PC-9 (cell line): ENCODE results near the gene ZNF30. TPM values are rescaled to one million over a fixed set of nuclear protein-coding genes. Genes with fewer than 3 reads are reported as not detected.
"Not testable (repeated sequence)": the region's sequence is repeated elsewhere in the genome, so short reads cannot be mapped to it uniquely, and the experiment has no call there.

Experiments used
- BruUV-seq: library from RNA; stranded (reverse); fragments of 400-500 nt; replicated peaks from 2 replicates; lab custom pipeline; 2021; lab: Mats Ljungman, UMichigan
- CTCF ChIA-PET: fragments of 300-600 bp; sonication (Branson Sonifier 250); formaldehyde crosslinking; loops from one replicate; lab custom pipeline; 2022; ENCODE audit warnings: antibody characterized with exemption; lab: Charles Lee
- POLR2A ChIA-PET: fragments of 300-600 bp; sonication (Branson Sonifier 250); formaldehyde crosslinking; loops from one replicate; lab custom pipeline; 2022; ENCODE audit warnings: antibody characterized with exemption; ENCODE audit not compliant: unreplicated experiment; lab: Charles Lee
- DNase-seq, 2 experiments: peaks; one replicate each; pipeline versions ENCODE4 v3.0.0 to v3.0.0-alpha.2; 2015 to 2022; ENCODE audit warnings: mixed read lengths in 1 of 2
- H2AFZ ChIP-seq: fragments of 200-600 bp; sonication (generic); 2 replicates; pipeline ENCODE4 v1.8.1; 2017; ENCODE audit warnings: antibody characterized with exemption
- H3F3A ChIP-seq: fragments of 200-600 bp; sonication (generic); 2 replicates; pipeline ENCODE4 v1.8.1; 2017; ENCODE audit warnings: antibody characterized with exemption, mild to moderate bottlenecking, low read depth; ENCODE audit not compliant: insufficient read depth
- H3K27ac ChIP-seq: fragments of 200-600 bp; sonication (generic); 2 replicates; pipeline ENCODE4 v1.6.1; 2016; ENCODE audit warnings: mixed run types
- H3K27me3 ChIP-seq: fragments of 200-600 bp; sonication (generic); 2 replicates; pipeline ENCODE4 v1.6.1; 2016; ENCODE audit warnings: low read depth, mixed run types; ENCODE audit not compliant: insufficient read depth
- H3K36me3 ChIP-seq: fragments of 200-600 bp; sonication (generic); 2 replicates; pipeline ENCODE4 v1.6.1; 2016; ENCODE audit warnings: low read depth, mixed run types
- H3K4me1 ChIP-seq: fragments of 200-600 bp; sonication (generic); replicated peaks from 2 replicates; pipeline ENCODE4 v1.6.1; 2016; ENCODE audit warnings: mixed run types; ENCODE audit not compliant: insufficient read depth
- H3K4me2 ChIP-seq: fragments of 200-600 bp; sonication (generic); 2 replicates; pipeline ENCODE4 v1.6.1; 2017; ENCODE audit warnings: mixed run types
- H3K4me3 ChIP-seq: fragments of 200-600 bp; sonication (generic); 2 replicates; pipeline ENCODE4 v1.6.1; 2016; ENCODE audit warnings: mixed run types
- H3K79me2 ChIP-seq: fragments of 200-600 bp; sonication (generic); 2 replicates; pipeline ENCODE4 v1.6.1; 2017; ENCODE audit warnings: low read depth, mixed run types
- H3K9me2 ChIP-seq: fragments of 200-600 bp; sonication (generic); 2 replicates; pipeline ENCODE4 v1.8.1; 2017; ENCODE audit warnings: mild to moderate bottlenecking; ENCODE audit not compliant: insufficient read depth
- H3K9me3 ChIP-seq: fragments of 200-600 bp; sonication (generic); 2 replicates; pipeline ENCODE4 v1.8.1; 2016; ENCODE audit warnings: low read depth; ENCODE audit not compliant: insufficient read depth
- H4K20me1 ChIP-seq: fragments of 200-600 bp; sonication (generic); 2 replicates; pipeline ENCODE4 v1.8.1; 2017; ENCODE audit not compliant: insufficient read depth
- EZH2 ChIP-seq: fragments of 200-600 bp; sonication (generic); IDR thresholded peaks from 2 replicates; pipeline ENCODE4 v1.8.0; 2017; ENCODE audit warnings: antibody characterized with exemption, low read depth
- intact Hi-C: fragments of 100-400 bp; cut with micrococcal nuclease; formaldehyde crosslinking; loops from one replicate; pipeline ENCODE4 v1.10.0; 2022; ENCODE audit not compliant: unreplicated experiment
- total RNA-seq: library from RNA; stranded (reverse); gene quantifications from 2 replicates; pipeline ENCODE4 v1.2.3, GENCODE V29; 2021
- TF ChIP-seq, protein P1 (sequence below): fragments of 200-600 bp; sonication (generic); conservative IDR thresholded peaks from 2 replicates; pipeline ENCODE4 v1.6.1; 2017; ENCODE audit warnings: mixed run types, antibody characterized with exemption, mild to moderate bottlenecking, moderate library complexity

The ZNF30 gene
- total RNA-seq, 1 experiment from 2014 or later: 1.3 TPM

DNA sequence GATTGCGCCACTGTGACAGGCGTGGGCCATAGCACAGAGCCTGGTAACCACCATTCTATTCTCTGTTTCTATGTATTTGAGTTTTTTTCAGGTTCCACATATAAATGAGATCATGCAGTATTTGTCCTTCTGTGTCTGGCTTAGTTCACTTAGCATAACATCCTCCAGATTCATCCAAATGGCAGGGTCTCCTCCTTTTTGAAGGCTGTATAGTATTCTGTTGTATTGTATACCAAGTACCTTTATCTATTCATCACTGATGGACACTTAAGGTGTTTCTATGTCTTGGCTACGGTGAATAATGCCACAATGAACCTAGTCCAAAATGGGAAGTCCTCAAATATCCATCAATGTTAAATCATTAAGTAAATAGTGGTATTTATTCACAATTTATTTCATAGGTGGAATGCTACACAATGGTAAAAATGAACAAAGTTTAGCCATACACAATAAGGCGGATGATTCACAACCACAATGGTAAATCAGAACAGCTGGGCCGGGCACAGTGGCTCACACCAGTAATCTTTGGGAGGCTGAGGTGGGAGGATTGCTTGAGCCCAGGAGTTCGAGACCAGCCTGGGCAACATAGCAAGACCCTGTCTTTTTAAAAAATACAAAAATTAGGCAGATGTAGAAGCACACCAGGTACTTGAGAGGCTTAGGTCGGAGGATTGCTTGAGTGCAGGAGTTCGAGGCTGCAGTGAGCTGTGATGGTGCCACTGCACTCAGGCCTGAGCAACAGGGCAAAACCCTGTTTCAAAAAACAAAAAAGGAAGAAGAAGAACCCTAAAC lies 65.0 kb downstream of the ZNF30 start:
- Histone ChIP-seq H3K9me2 (no peaks in the 10 kb centered on the region), H3K27me3 (0 out of 2 replicates have a peak, but pooled peaks cover 4% of the 10 kb centered on the region), H4K20me1 (no peaks in the 10 kb centered on the region), H3K4me1 (peaks cover 13% of the 10 kb centered on the region), H3K27ac (no peak overlapping the region), H3K4me2 (no peak overlapping the region), H2AFZ (no peak overlapping the region), H3K36me3 (no peaks in the 10 kb centered on the region), H3K79me2 (no peaks in the 10 kb centered on the region), H3K9me3 (no peaks in the 10 kb centered on the region), H3F3A (no peaks in the 10 kb centered on the region), H3K4me3 (no peak overlapping the region)
- CTCF ChIA-PET: no interaction called here
- DNase-seq: no peak
- no TSS peak for BruUV-seq
- POLR2A ChIA-PET: no interaction called here
- TF ChIP-seq, protein P1, sequence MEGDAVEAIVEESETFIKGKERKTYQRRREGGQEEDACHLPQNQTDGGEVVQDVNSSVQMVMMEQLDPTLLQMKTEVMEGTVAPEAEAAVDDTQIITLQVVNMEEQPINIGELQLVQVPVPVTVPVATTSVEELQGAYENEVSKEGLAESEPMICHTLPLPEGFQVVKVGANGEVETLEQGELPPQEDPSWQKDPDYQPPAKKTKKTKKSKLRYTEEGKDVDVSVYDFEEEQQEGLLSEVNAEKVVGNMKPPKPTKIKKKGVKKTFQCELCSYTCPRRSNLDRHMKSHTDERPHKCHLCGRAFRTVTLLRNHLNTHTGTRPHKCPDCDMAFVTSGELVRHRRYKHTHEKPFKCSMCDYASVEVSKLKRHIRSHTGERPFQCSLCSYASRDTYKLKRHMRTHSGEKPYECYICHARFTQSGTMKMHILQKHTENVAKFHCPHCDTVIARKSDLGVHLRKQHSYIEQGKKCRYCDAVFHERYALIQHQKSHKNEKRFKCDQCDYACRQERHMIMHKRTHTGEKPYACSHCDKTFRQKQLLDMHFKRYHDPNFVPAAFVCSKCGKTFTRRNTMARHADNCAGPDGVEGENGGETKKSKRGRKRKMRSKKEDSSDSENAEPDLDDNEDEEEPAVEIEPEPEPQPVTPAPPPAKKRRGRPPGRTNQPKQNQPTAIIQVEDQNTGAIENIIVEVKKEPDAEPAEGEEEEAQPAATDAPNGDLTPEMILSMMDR: no peak
- TF ChIP-seq EZH2: no peak
- intact Hi-C loops: no loop called here

- intact Hi-C loops: not testable (repeated sequence)
These were observed 65.9 kb downstream of the ZNF30 start for GRCh38 chr19:34992582-34992981.

GRCh38 chr19:34994286-34994642 lies 67.6 kb downstream of the ZNF30 start:
- H4K20me1 ChIP-seq: no peaks in the 10 kb centered on the region
- no peaks in the 10 kb centered on the region for H3K79me2 ChIP-seq
- H3K4me3 ChIP-seq: no peak overlapping the region
- no peaks in the 10 kb centered on the region for H3K36me3 ChIP-seq
- no peaks in the 10 kb centered on the region for H3K9me2 ChIP-seq
- H3K4me2 ChIP-seq: 0 out of 2 replicates have a peak overlapping the region, but pooled peaks have one; percentile 57
- DNase-seq: no peak
- H3K27ac ChIP-seq: no peak overlapping the region
- intact Hi-C loops: no loop called here
- no peaks in the 10 kb centered on the region for H3K9me3 ChIP-seq
- ChIA-PET CTCF (no interaction called here), POLR2A (no interaction called here)
- TF ChIP-seq, protein P1: no peak
- TF ChIP-seq EZH2: no peak
- H3K4me1 ChIP-seq: peaks cover 17% of the 10 kb centered on the region
- no TSS peak for BruUV-seq
- H3F3A ChIP-seq: peaks cover 5% of the 10 kb centered on the region; the same call in 1 of the 2 replicates
- no peak overlapping the region for H2AFZ ChIP-seq
- 0 out of 2 replicates have a peak, but pooled peaks cover 4% of the 10 kb centered on the region for H3K27me3 ChIP-seq

More at GRCh38 chr19:34992582-34992981, 65.9 kb downstream of the ZNF30 start:
- H3K79me2 ChIP-seq, H3K27ac ChIP-seq, H3K9me3 ChIP-seq, H3K4me2 ChIP-seq, DNase-seq, H4K20me1 ChIP-seq, H3K27me3 ChIP-seq, CTCF ChIA-PET, H3F3A ChIP-seq, H2AFZ ChIP-seq, H3K9me2 ChIP-seq, H3K36me3 ChIP-seq, H3K4me3 ChIP-seq, BruUV-seq: not testable (repeated sequence)
- POLR2A ChIA-PET: interaction anchor here (0.6 kb wide), 1 partner anchor 13 kb away, joined by 5 read pairs; no protein-coding TSS in a partner anchor
- peaks cover 13% of the 10 kb centered on the region for H3K4me1 ChIP-seq

Other genes with a start within 250 kb of the ZNF30 start
- 1.4 and 1.9 TPM in 2 replicates for gene SCGB2B2, start 249.7 kb upstream of the ZNF30 start, total RNA-seq
- gene ZNF302, start 249.2 kb upstream of the ZNF30 start, total RNA-seq: 17.5 and 19.5 TPM in 2 replicates
- 2.6 and 4.7 TPM in 2 replicates for gene ZNF181, start 192.7 kb upstream of the ZNF30 start, total RNA-seq
- gene ZNF599, start 153.7 kb upstream of the ZNF30 start, total RNA-seq: 9.2 and 12.4 TPM in 2 replicates
- gene ZNF792, start 37.3 kb downstream of the ZNF30 start, total RNA-seq: 3.5 and 4.1 TPM in 2 replicates
- 62.7 and 105 TPM in 2 replicates for gene GRAMD1A, start 73.4 kb downstream of the ZNF30 start, total RNA-seq
- 2.4 and 3.0 TPM in 2 replicates for gene SCN1B, start 103.6 kb downstream of the ZNF30 start, total RNA-seq
- gene HPN, start 114.8 kb downstream of the ZNF30 start, total RNA-seq: 12.3 and 19.2 TPM in 2 replicates
- gene FXYD3, start 188.9 kb downstream of the ZNF30 start, total RNA-seq: 240 and 287 TPM in 2 replicates
- gene LGI4, start 208.2 kb downstream of the ZNF30 start, total RNA-seq: 1.2 and 1.3 TPM in 2 replicates
- not detected in 2 replicates for gene FXYD1, start 211.9 kb downstream of the ZNF30 start, total RNA-seq
- not detected in 2 replicates for gene FXYD7, start 216.4 kb downstream of the ZNF30 start, total RNA-seq
- gene FXYD5, start 227.8 kb downstream of the ZNF30 start, total RNA-seq: 137 and 181 TPM in 2 replicates